ENCODE measurements around the gene ACVR2B. TPM values are rescaled to one million over a fixed set of nuclear protein-coding genes. Genes with fewer than 3 reads are reported as not detected.

The ACVR2B gene
- total RNA-seq, 2 donors from 2014 or later, result 7.7 to 12.8 TPM

DNA sequence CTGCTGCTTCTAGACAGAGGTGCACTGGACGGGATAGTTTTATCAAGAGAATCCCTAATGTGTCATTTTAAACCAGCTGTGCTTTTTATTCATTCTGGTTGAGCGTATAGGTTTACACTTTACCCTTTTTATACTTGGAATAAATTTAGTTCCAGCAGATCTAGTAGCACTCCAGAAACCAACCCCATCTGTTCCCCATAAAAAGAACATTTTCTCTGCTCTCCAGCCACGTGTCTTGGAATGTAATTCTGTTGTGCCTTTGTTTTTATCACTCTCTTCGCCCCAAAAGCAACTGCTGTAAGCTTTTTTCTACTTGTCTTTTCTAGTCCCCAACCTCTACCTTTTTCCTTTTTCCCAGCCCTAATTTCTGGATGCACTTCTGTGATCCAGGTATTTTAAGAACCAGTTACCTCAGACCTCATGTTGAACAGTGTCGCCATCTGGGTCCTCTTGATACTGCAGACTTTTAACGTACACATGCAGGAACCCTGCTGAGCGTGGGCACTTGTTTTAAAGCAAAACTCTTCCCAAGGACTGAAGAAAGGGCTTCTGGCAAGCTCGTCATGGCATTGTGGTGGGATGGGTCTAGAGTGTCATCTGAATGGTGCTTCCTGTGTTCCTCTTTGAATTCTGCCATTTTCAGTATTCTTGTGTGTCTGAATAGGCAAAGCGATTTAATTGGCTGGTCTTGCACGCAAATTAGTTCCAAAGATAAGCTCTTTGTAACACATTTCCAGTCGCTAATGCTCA, 36.8 kb downstream of the ACVR2B start:
- Mint-ChIP-seq H3K36me3 (ENCODE audit: low read depth) (no peaks in the 10 kb centered on the region), H3K27ac (no peak overlapping the region), H3K4me1 (peaks cover 3% of the 10 kb centered on the region), H3K4me3 (no peak overlapping the region), H3K27me3 (no peaks in the 10 kb centered on the region), H3K9me3 (no peaks in the 10 kb centered on the region)
- no peak for ATAC-seq (replicated peaks)

DNA sequence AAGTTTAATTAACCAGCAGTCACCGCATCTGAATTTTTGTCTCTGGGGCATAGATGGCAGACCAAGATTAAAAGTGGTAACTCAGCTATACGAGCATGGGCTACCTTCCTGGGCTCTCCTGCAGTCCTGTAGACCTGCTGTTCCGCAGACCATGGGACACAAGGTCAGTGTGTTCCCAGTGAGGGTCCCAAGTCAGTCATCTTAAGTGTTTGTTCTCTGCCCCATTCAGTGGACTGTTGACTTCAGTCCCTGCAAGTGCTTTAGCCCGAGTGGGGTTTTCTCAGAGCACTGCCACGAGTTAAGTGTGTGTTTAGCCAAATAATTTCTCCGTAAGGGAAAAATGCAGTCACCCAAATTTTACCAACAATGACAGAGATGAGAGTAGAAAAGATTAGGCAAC, 37.5 kb downstream of the ACVR2B start:
- H3K27me3 Mint-ChIP-seq, result no peaks in the 10 kb centered on the region
- no peak overlapping the region for H3K4me3 Mint-ChIP-seq
- ATAC-seq (replicated peaks), result no peak

DNA sequence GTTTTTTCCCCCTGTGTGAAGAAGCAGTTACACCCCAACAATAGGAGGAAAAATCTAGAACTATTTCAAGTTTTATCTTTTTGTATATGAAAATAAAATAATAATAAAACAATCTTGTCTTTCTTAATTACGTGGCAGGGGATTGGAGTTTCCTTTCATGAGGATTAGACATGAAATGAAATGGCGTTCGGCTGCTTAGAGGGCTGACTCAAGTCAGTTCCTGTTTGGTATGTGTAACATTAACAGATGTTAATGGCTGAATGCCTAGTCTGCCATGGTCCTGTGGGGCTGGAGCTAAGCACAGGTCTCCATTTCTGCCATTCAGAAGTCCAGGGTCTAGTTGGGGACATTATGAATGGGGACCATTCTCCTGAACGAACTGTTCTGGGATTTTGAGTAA, 39.3 kb downstream of the ACVR2B start:
- H3K9me3 Mint-ChIP-seq, result no peaks in the 10 kb centered on the region
- peaks cover 8% of the 10 kb centered on the region for H3K36me3 Mint-ChIP-seq (ENCODE audit: low read depth)
- no peak overlapping the region for H3K4me3 Mint-ChIP-seq
- H3K27me3 Mint-ChIP-seq, result no peaks in the 10 kb centered on the region
- H3K27ac Mint-ChIP-seq, result no peak overlapping the region
- no peak for ATAC-seq (replicated peaks)
- H3K4me1 Mint-ChIP-seq, result no peaks in the 10 kb centered on the region

More for the DNA sequence above, 37.5 kb downstream of the ACVR2B start:
- Mint-ChIP-seq H3K27ac (no peak overlapping the region), H3K4me1 (peaks cover 3% of the 10 kb centered on the region), H3K36me3 (ENCODE audit: low read depth) (no peaks in the 10 kb centered on the region), H3K9me3 (no peaks in the 10 kb centered on the region)

DNA sequence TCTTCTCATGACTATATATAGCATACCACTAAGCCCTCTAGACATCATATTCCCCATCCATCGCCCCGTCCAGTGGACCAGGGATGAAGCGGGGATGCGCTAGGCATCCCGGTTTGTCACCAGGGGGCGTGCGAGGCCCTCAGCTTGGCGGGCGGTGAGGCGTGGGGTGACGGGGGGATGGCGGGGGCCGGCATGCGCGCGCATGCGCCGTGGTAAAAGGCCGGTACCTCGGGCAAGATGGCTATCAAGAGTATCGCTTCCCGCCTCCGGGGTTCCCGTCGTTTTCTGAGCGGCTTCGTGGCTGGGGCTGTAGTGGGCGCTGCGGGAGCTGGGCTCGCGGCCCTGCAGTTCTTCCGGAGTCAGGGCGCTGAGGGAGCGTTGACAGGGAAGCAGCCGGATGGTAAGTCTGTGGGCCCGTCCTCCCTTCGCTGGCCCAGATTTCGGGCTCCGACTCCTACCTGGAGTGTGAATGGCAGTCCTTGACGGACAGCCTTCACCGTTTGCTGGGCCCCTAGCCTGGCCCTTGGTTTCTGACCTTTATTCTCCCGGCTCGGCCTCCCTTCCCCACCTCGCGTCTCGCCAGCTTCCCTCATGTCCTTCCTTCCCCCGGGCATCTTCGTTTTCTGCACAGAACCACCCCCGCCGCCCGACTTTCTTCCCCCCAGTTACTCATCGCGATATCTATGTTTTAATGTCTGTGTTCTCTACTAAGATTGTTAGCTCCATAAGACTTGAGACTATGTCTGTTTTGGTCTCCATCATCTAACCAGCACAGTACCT, 42.6 kb downstream of the ACVR2B start, which contains the start of gene EXOG:
Gene EXOG (plus strand): TSS at position 210 of the 780 bp plus-strand sequence. CDS start 28 bp downstream, at position 238.
- ATAC-seq (replicated peaks), result peak; percentile 85
- Mint-ChIP-seq H3K4me1 (no peaks in the 10 kb centered on the region), H3K27me3 (no peaks in the 10 kb centered on the region), H3K9me3 (no peaks in the 10 kb centered on the region), H3K36me3 (ENCODE audit: low read depth) (peaks cover 30% of the 10 kb centered on the region), H3K27ac (peak within 1 kb of the TSS; percentile 94), H3K4me3 (peak within 1 kb of the TSS; percentile 97)

DNA sequence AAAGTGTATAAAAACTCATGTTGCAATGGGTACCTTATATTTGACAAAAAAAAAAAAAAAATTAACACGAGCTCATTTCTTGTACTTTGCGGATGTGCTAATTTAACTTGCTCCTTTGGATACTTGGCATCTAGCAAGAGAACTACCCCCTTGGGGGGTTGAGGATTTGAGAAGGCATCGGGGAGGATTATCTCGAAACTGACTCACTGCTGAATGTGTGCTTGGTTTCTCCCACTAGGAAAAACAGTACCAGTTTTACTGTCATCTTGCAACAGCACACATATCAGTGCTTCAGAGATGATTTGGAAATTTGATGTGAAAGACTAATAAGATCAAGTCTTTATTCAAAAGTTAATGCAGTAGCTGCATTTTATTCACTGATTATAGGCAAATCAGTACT, 43.3 kb downstream of the ACVR2B start:
- Mint-ChIP-seq H3K27ac (peak overlapping the region; percentile 94), H3K36me3 (ENCODE audit: low read depth) (peaks cover 36% of the 10 kb centered on the region), H3K27me3 (no peaks in the 10 kb centered on the region), H3K4me3 (peak overlapping the region; percentile 97), H3K4me1 (no peaks in the 10 kb centered on the region), H3K9me3 (no peaks in the 10 kb centered on the region)
- ATAC-seq (replicated peaks), result peak; percentile 44

DNA sequence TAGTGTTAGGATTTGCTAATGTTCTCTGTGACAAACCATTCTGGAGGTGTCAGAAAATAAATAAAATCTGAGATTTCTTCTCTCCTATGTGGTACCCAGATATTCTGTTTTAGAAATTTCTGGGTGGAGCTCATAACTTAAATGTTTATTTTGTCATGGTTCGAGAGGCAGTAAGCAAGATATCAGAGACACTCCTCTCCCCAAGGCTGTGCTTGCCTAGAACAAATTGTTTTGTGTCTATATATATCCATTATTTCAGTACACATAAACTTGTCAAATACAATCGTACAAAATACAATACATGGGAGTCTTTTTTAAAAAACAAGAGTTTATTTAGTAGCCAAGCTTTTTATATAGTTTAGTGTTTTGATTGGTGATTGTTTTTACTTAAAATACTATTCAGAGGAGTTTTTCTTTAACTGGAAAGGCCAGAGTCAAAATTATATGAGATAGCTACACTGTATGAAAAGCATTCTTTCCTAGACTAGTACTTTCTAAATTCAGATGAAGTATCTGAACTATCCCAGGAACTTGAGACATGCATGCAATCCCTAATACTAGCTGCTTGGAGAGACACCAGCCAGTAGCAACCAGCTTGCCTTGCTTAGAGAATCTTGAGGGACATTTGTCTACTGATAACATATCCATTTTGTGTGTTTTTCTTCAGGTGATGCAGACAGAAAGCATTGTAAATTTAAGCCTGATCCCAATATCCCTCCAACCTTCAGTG, 47.2 kb downstream of the ACVR2B start:
- Mint-ChIP-seq H3K27ac (no peak overlapping the region), H3K9me3 (no peaks in the 10 kb centered on the region), H3K4me1 (no peaks in the 10 kb centered on the region), H3K36me3 (ENCODE audit: low read depth) (peaks cover 66% of the 10 kb centered on the region), H3K4me3 (no peak overlapping the region), H3K27me3 (no peaks in the 10 kb centered on the region)
- no peak for ATAC-seq (replicated peaks)

DNA sequence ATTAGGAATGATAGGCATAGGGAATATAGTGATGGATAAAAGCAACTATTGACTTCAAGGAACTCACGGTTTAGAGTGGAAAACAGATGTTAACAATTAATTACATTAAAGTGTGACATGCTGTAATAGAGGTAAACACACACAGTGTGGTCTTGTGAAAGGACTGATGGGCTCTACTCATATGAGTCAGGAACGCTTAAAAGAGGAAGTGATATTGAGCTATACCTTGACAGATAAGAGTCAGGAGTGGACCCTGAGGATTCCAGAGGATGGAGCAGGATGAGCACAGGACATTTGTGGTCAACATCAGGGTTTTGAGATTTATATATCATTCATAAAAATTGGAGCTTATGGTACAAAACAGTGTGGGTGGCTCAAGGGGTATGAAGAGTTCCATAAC, 53.4 kb downstream of the ACVR2B start:
- no peak for ATAC-seq (replicated peaks)
- Mint-ChIP-seq H3K27me3 (no peaks in the 10 kb centered on the region), H3K27ac (peak overlapping the region; percentile 0), H3K4me1 (no peaks in the 10 kb centered on the region), H3K36me3 (ENCODE audit: low read depth) (peaks cover 86% of the 10 kb centered on the region), H3K9me3 (no peaks in the 10 kb centered on the region), H3K4me3 (no peak overlapping the region)

DNA sequence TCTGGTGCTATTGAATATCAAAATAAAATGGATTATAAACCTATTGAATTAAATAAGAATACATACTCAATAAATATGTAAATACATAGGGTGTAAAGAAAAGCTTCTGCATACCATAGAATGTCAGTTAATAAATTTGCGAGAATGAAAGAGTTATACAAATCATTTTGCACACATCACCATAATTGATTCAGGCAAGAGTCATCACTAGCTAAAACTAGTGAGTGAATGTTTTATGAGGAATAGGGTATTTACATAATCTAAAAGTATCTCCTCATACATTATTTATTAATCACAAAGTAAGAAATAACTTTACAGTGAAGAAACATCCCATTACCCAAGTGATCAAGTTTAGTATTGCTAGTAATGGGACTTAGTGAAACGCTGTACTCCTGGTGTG, 56.0 kb downstream of the ACVR2B start:
- H3K9me3 Mint-ChIP-seq, result no peaks in the 10 kb centered on the region
- H3K36me3 Mint-ChIP-seq (ENCODE audit: low read depth), result peaks cover 82% of the 10 kb centered on the region
- no peaks in the 10 kb centered on the region for H3K27me3 Mint-ChIP-seq
- no peak overlapping the region for H3K4me3 Mint-ChIP-seq
- H3K4me1 Mint-ChIP-seq, result no peaks in the 10 kb centered on the region
- no peak overlapping the region for H3K27ac Mint-ChIP-seq
- no peak for ATAC-seq (replicated peaks)

DNA sequence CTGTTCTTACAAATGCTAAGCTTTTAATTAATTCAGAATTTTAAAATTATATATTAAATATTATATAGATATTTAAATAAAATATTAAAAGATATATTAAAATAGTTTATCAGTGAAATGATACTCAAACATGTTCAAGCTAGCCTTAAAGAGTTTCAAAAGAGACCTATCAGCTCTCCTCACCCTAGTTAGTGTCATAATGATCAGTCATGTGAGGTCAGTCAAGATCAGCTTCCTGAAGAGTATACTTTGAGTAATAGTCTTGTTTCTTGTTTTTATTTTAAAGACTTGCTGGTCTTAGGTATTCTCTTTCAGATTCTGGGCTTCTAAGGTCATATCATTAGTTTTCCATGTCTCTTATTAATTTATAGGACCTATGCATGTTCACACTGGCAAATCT, 56.9 kb downstream of the ACVR2B start:
- H3K4me1 Mint-ChIP-seq, result no peaks in the 10 kb centered on the region
- H3K36me3 Mint-ChIP-seq (ENCODE audit: low read depth), result peaks cover 79% of the 10 kb centered on the region
- no peak for ATAC-seq (replicated peaks)
- H3K4me3 Mint-ChIP-seq, result no peak overlapping the region
- no peak overlapping the region for H3K27ac Mint-ChIP-seq
- no peaks in the 10 kb centered on the region for H3K27me3 Mint-ChIP-seq
- no peaks in the 10 kb centered on the region for H3K9me3 Mint-ChIP-seq

DNA sequence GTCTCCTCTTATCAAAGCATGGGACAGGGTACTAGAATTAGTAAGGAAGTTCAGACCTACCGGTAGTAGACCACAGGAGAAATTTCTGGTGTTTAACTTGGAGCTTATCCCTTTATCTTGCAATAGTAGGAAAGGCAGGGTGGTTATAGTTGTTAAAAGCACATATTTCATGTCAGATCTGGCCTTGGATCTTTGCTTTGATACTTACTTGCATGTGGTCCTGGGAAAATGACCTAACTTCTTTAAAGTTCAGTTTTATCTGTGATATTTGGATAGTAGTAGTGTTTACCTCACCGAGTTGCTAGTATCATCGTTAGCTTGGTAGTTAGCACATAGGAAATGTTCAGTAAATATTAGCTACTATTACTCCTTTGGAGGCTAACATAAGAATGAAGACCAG, 57.9 kb downstream of the ACVR2B start:
- ATAC-seq (replicated peaks), result no peak
- peaks cover 77% of the 10 kb centered on the region for H3K36me3 Mint-ChIP-seq (ENCODE audit: low read depth)
- no peaks in the 10 kb centered on the region for H3K9me3 Mint-ChIP-seq
- H3K4me1 Mint-ChIP-seq, result no peaks in the 10 kb centered on the region
- no peaks in the 10 kb centered on the region for H3K27me3 Mint-ChIP-seq
- no peak overlapping the region for H3K4me3 Mint-ChIP-seq
- no peak overlapping the region for H3K27ac Mint-ChIP-seq

DNA sequence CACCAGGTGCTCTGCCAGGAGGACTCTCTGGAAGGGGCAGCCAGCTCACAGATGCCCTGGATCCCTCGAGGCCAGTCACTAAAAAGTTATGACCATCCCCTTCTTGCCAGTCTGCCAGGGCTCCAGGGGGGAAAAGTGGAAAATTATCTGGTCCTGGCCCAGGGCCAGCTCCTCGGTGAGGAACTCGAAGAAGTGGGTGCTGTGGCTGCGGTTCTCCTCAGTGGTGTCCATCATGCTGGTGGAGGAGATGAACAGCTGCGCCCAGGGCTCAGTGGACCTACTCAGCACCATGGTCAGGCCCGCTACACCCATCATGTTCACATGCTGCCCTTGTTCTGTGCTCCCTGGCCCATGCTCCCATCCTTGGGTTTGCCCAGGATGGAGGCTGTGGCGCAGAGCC, 61.7 kb downstream of the ACVR2B start:
- Mint-ChIP-seq H3K9me3 (no peaks in the 10 kb centered on the region), H3K4me1 (peaks cover 14% of the 10 kb centered on the region), H3K36me3 (ENCODE audit: low read depth) (peaks cover 53% of the 10 kb centered on the region), H3K27me3 (no peaks in the 10 kb centered on the region), H3K27ac (no peak overlapping the region), H3K4me3 (no peak overlapping the region)
- no peak for ATAC-seq (replicated peaks)

DNA sequence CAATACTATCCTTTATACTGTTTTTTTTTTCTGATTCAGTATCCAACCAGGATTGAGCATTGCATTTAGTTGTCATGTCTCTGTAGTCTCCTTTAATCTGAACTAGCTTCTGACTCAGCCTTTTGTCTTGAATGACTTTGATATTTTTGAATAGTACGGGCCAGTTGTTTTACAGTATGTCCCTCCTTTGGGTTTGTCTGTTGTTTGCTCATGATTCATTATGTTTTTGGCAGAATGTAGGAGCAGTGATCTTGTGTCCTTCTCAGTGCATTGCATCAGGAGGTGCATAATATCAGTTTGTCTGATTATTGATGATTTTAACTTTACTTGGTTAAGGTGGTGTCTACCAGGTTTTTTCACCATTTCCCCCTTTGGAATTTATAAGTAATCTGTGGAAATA, 63.0 kb downstream of the ACVR2B start:
- no peak for ATAC-seq (replicated peaks)
- H3K27me3 Mint-ChIP-seq, result no peaks in the 10 kb centered on the region
- H3K27ac Mint-ChIP-seq, result no peak overlapping the region
- no peaks in the 10 kb centered on the region for H3K9me3 Mint-ChIP-seq
- H3K36me3 Mint-ChIP-seq (ENCODE audit: low read depth), result peaks cover 40% of the 10 kb centered on the region
- peaks cover 14% of the 10 kb centered on the region for H3K4me1 Mint-ChIP-seq
- H3K4me3 Mint-ChIP-seq, result no peak overlapping the region

DNA sequence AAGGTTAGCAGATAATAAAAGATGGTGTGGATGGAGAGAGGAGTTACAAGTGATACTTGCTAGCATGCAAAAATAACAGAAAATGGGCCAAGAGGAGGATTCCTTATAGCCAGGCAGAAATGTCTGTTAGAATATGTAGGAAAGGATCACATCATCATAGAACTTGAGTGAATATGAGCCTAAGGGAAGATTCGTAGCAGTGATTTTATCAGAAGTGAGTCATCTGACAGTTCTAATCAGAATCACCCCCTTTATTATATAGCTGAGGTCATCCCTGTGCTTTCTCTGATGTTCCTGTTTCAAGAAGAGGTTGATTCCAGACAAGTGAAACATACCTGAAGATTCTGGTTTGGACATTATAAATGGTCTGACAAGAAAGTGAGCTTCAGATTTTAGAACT, 65.3 kb downstream of the ACVR2B start:
- peak; percentile 49 for ATAC-seq (replicated peaks)
- Mint-ChIP-seq H3K4me3 (peak overlapping the region; percentile 48), H3K27ac (peak overlapping the region; percentile 72), H3K27me3 (no peaks in the 10 kb centered on the region), H3K36me3 (ENCODE audit: low read depth) (peaks cover 52% of the 10 kb centered on the region), H3K9me3 (no peaks in the 10 kb centered on the region), H3K4me1 (peaks cover 14% of the 10 kb centered on the region)

DNA sequence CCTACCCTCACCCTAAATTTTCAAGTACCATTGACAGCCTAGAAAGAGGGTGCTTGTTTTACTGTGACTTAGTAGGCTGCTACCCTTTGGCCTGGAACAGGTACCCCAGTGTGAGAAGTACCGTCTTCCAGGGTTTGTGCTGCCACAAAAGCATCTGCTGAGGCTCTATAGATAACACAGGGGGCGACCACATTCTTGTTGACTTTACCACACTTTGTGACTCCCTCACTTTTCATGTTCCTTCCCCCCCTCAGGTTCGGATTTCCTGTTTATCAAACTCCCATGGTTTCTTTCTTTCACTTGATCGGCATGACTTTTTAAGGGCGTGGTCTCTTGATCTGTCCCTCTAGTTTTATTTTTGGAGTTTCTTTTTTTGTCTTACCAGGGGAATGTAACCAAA, 66.0 kb downstream of the ACVR2B start:
- Mint-ChIP-seq H3K36me3 (ENCODE audit: low read depth) (peaks cover 52% of the 10 kb centered on the region), H3K27ac (peak overlapping the region; percentile 72), H3K4me1 (peaks cover 14% of the 10 kb centered on the region), H3K4me3 (peak overlapping the region; percentile 48), H3K27me3 (no peaks in the 10 kb centered on the region), H3K9me3 (no peaks in the 10 kb centered on the region)
- peak; percentile 58 for ATAC-seq (replicated peaks)

All from activated T-helper 17 cell treated with anti-CD3 and anti-CD28 coated beads, Interleukin-2, amount 50 U/mL, for 72 hours (primary cell).